Left hindlimb (tissue), 1 donor: ENCODE data around the gene SPATA46.

Experiments used
- DNase-seq: peaks from one replicate; pipeline ENCODE4 v3.0.0-alpha.2; 2018

Gene SPATA46

DNA sequence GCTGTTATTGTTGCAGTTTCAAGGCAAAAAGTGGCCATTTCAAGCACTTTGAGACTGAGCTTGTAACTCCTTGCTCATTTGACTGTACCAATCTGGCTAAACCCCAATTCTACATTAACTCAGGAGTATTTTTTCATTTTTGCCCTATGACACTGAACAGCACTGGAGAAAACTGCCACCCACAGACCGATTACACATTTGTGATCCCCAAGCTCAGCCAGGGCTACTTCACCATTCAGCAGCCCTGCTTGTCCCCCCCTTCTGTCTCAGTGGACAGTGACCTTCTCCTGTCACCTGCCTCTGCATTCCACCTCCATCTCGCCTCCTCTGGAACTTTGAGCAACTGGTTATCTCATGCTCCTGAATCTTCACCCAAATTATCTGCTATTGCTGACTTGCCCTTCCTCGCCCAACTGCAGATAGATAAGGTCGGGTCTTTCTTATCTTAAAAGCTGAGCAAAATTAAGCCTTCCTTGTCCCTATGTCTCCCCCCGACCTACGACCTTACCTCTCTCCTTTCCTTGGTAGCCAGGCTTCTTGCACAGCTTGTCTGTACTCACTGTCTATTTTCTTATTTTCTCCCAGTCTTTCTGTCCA is 25.3 kb downstream of the SPATA46 start:
- no peak for DNase-seq

DNA sequence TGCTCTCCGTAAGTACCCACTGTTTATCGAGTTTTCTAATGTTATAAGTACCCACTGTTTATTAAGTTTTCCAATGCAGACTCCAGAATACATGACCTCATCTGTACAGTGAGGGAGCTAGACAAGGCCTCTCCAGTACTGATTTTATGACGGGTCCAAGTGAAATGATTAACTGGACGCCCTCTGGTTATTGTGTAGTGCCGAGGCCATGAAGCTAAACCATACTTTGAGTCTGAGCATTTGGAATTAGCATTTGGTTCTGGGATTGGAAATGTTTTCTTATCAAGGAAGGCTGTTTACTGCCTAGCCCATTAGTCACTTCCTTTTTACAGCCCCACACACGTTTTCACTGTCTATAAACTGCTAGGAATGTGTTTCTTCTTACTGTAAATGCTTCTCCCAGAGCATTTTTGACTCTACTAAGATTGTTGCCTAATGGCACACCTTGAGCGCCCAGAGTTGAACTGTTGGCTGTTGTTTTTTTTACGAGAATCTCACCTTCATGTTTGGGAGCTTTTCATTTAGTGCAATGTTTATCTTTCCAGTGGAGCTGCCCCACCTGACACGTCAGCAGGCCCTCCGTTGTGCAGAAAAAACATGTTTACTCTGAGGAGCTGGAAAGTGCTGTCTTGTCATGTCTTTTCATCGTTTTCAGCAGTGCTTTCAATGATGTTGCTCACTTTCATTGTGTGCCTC is 26.9 kb downstream of the SPATA46 start:
- DNase-seq = no peak

DNA sequence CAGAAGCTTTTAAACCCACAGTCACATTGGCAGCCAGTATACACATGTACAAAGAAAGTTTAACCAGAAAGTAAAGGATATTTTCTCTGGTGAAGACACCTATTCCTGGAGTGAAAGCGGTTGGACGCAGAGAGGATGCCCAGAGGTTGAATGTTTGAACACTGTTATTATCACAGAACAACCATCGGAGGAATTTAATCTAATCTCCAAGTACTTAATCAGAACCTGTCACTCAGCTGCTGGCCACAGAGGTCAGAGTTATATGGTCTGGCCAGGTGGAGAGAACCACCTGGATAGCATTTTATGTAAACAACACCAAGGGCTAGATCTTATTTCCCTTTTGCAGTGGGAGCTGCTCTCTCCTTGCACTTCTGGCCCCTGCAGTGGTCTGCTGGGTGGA is 29.4 kb downstream of the SPATA46 start:
- no peak for DNase-seq

DNA sequence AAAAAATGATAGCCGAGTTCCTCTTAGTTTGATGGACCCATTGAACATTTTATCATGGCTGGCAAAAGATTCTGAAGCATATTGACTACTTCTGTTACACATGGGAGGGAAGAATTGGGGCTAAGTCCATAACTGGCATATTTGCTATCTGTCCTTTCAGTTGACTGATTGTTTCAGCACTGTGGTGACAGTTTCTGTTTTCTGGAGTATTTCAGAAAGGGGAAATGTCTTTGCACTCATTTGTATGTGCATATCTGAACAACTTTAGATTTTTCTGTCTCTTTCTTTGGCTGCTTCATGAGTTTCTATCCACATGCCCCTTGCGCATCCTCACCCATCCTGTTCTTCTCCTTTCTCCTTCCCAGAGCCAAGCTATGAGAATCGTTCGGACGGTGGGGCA is 33.2 kb downstream of the SPATA46 start:
- no peak for DNase-seq

DNA sequence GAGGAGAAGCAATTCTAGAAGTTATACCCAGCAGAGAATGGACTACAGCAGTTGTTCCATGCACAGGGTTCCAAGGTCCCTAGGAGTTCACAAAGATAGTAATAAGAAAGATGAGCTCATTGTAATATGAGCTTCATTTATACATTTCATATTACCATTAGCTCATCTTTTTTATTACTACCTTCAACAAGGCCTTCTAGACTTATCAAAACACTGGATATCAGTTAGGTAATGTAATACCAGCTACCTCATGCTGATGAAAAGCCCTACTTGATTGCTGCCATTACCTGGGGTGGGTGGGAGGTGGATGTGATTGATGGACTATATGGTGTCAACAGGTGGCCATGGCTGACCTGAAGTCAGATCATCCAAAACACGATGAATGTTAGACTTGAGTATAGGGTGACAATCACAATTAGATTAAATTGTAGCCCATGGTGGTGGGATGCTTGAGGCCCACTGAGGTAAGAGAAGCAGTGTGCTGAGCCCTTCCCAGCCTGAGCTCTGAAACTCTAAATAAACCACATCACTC is 34.1 kb downstream of the SPATA46 start:
- DNase-seq = no peak

DNA sequence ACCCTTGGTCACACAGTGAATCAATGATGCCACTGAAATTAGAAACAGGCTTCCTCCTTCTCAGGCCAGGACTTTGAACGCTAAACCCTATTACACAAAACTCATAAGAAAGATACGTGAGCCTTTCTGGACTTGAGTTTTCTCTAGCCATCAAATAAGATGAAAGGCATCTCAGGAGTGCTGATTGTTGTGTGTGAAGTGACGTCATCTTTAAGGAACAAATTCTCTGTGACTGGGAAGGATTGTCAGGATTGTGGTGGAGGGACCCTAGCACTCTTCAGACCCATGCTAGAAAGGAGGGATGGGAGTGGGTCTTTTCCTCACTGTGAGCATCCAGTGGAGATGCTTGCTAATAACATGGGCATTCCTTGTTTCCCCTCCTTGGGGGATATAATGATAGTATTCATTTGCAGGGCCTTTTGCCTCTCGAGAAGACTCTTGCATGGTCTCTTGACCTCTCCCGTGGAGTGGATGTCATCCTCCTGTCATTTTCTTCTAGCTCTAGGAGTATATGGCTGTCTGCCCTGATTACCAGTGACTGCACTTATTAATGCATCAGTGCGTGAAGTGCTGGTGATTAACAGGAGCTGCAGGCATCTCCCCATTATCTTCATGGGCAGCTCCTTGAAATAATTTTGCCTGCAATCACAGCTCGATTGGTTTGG is 39.9 kb downstream of the SPATA46 start:
- DNase-seq = no peak

DNA sequence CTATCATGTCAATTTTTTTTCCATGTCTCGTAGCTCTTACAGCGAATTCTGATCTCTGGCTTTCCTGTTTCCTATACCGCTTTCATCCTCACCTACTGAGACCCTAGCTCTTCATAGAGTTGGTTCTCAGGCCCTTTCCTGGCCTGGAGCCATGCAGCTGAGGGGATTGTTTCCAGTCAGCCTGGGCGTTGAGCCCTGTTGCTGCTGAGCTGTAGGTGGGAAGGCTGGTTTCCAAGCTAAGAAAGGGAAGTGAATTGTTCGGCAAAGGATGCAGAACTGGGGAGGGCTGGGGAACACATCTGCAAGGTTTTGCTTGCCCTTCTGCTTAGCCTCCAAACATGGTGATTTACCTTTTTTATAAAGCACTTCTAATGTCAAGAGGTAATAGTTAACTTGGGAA is 41.5 kb downstream of the SPATA46 start:
- peak; percentile 57 for DNase-seq

DNA sequence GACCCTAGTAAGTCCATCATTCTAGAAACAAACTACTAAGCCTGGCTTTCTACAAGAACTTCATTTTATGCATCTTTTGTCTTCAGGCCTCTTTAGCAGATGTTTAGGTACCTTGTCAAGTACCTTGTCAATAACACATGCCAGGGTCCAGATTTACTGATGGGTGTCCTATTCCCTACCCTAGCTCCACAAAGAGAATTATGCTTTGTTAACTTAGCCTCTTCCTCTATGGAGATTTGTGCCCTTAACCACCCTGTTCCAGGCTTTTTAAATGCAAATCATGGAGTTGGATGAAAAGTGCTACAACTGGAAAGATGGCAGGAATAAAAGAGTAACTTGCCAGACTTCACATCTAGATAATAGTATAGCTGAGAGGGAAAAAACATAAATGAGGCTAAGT is 42.7 kb downstream of the SPATA46 start:
- DNase-seq = no peak

DNA sequence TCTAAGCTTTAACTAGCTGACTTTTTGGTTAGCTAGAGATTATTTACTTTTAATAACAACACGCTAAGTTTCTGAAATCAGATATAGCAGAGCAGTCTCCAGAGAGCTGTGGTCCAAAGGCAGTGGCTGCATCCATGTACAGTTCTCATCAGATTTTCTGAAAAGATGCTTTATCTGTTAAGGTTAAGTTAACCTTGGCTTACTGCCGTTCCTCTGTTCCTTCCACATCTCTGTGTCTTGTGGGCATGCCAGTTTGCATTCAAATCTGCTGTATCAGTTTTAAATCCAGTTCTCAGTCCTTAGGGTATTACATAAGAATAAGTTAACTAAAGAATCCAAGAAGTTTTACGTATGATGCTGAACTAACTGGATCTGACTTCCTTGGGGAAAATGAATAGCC is 46.8 kb downstream of the SPATA46 start:
- DNase-seq = no peak

DNA sequence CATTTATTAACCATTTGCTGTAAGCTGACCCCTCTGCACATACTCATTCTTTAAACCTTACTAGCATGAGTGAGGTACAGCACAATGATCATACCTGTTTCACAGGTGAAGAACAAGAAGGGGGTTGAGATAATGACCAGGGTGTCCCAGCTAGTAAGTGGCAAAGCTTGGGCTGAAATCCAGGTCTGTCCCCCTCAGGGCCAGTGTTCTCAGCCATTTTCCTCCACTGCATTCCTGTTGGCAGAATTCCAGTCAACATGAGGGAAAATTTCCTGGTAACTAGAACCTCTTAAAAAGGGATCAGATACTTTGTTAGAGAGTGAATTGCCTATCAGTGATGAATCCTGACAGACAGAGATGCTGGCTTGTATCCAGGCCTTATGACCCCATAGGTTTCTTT is 48.1 kb downstream of the SPATA46 start:
- DNase-seq = no peak

DNA sequence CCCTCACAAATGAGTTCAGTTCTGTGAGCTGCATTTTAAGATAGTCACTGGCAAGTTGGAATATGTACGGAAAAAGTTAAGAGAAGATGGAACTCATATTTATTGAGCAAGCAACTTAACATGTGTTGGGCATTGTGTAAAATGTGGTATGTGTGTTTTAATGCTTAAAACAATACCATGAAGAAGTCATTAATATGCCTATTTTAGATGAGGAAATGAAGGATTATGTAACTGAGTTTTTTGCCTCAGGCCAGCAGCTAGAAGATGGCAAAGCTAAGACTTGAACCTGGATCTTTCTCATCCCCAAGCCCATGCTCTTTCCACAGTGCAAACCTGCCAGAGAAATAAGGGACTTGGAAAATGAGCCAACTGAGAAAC is 48.9 kb downstream of the SPATA46 start:
- no peak for DNase-seq

DNA sequence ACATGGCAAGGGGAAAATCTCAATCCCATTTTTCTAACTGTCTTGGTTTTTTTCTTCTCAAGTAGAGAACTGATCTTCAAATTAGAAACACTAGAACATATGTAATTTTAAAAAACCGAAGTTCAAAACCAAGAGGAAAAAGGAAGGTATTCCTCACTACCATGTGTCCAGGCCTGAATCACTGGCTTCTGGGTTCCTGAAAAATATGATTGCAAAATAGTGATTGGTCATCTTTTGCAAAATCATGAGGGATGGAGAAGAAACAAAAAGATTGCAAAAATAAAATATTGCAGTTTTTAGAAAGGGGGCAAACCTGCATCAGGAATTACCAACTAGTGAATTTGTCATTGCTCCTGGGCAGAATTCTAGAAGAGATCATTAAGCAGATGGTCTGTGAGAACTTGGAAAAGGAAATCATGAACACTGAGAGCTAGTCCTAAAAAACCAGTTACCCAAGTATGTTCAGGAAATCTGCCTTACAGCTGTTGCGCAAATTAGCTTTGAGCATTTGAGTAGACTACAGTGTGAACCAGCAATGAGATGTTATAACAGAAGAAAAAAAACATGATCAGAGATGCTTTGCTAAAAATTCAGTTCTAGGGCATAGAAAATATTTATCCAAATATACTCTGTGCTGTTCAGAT is 49.4 kb downstream of the SPATA46 start:
- no peak for DNase-seq

DNA sequence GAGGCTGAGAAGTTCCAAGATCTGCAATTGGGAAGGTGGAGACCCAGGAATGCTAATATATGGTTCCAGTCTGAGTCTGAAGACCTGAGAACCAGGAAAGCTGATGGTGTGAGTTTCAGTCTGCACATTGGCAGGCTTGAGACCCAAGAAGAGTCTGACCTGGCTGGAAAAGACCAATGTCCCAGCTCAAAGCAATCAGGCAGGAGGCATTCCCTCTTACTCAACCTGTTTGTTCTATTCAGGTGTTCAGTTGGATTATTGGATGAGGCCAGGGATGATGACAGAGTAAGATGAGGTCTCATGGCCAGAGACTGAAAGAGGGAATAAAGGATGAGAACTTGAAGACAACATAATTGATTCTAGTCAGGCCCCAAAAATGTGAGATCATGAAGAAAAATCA is 50.1 kb downstream of the SPATA46 start:
- no peak for DNase-seq

DNA sequence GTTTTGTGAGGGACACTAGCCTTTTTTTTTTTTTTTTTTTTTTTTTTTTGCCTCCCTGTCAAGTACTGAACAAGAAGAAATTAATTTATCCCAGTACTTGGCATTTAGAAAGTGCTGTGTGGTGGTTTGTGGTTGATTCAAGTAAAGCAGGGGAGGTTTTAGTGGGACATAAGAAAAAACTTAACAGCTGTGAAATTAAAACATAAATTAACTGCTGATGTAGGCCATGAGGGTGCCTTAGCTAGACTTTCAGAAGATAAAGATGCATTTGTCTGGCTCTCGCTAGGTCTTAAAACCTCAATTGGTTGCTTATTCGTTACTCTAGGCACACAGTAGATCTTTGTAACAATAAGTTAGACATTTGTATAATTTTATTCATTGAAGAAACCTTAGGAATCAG is 52.3 kb downstream of the SPATA46 start:
- no peak for DNase-seq
